Neural cell (in vitro differentiated cells): ENCODE results near the gene ARID1B. TPM values are rescaled to one million over a fixed set of nuclear protein-coding genes. Genes with fewer than 3 reads are reported as not detected.

Source experiments
- H2AFZ ChIP-seq: fragments of 200-600, 300-800 bp; sonication (generic), shearing (Covaris generic); 2 replicates; pipeline ENCODE4 v1.6.0; 2014; ENCODE audit warnings: low read depth, mild to moderate bottlenecking, antibody characterized with exemption, low read length, moderate library complexity
- H3F3A ChIP-seq: fragments of 200-600 bp; shearing (Covaris generic); 2 replicates; pipeline ENCODE4 v1.6.1; 2016; ENCODE audit warnings: mild to moderate bottlenecking, moderate library complexity, mixed read lengths, antibody characterized with exemption, low read length; ENCODE audit not compliant: insufficient read depth, poor library complexity, severe bottlenecking
- H3K27ac ChIP-seq: fragments of 200-600, 300-800 bp; sonication (generic), shearing (Covaris generic); 2 replicates; pipeline ENCODE4 v1.5.1; 2014; ENCODE audit warnings: mild to moderate bottlenecking, low read length, moderate library complexity
- H3K27me3 ChIP-seq: fragments of 300-800, 200-600 bp; sonication (generic), shearing (Covaris generic); 2 replicates; pipeline ENCODE4 v1.6.0; 2014; ENCODE audit warnings: mild to moderate bottlenecking, low read depth, low read length, moderate library complexity; ENCODE audit not compliant: insufficient read depth
- H3K36me3 ChIP-seq: fragments of 300-800, 200-600 bp; sonication (generic), shearing (Covaris generic); 2 replicates; pipeline ENCODE4 v1.5.1; 2014; ENCODE audit warnings: mild to moderate bottlenecking, antibody characterized with exemption, low read length, moderate library complexity; ENCODE audit not compliant: insufficient read depth
- H3K4me2 ChIP-seq: fragments of 300-800, 200-600 bp; sonication (generic), shearing (Covaris generic); 2 replicates; pipeline ENCODE4 v1.6.0; 2014; ENCODE audit warnings: mild to moderate bottlenecking, low read length
- H3K4me3 ChIP-seq: fragments of 300-800, 200-600 bp; sonication (generic), shearing (Covaris generic); 2 replicates; pipeline ENCODE4 v1.5.1; 2014; ENCODE audit warnings: mild to moderate bottlenecking, low read length, moderate library complexity
- H3K79me2 ChIP-seq: fragments of 200-600 bp; shearing (Covaris generic); replicated peaks from 2 replicates; pipeline ENCODE4 v1.6.0; 2014; ENCODE audit warnings: mild to moderate bottlenecking, low read length, moderate library complexity; ENCODE audit not compliant: insufficient read depth
- H3K9ac ChIP-seq: fragments of 300-800, 200-600 bp; sonication (generic), shearing (Covaris generic); 2 replicates; pipeline ENCODE4 v1.6.1; 2016; ENCODE audit warnings: mild to moderate bottlenecking, low read length, mixed read lengths
- H3K9me2 ChIP-seq: fragments of 200-600 bp; shearing (Covaris generic); 2 replicates; pipeline ENCODE4 v1.6.1; 2016; ENCODE audit warnings: mild to moderate bottlenecking, low read length, mixed read lengths; ENCODE audit not compliant: insufficient read depth
- H3K9me3 ChIP-seq: fragments of 200-600, 300-800 bp; sonication (generic), shearing (Covaris generic); 2 replicates; pipeline ENCODE4 v1.6.1; 2016; ENCODE audit warnings: mild to moderate bottlenecking, mixed run types, low read length, moderate library complexity, mixed read lengths
- H4K20me1 ChIP-seq: fragments of 200-600 bp; shearing (Covaris generic); 2 replicates; pipeline ENCODE4 v1.6.1; 2016; ENCODE audit warnings: mild to moderate bottlenecking, mixed run types; ENCODE audit not compliant: insufficient read depth
- CTCF ChIP-seq: fragments of 450-650 bp; IDR thresholded peaks from 2 replicates; pipeline ENCODE4 v1.5.1; 2014; ENCODE audit warnings: antibody characterized with exemption, mild to moderate bottlenecking, moderate library complexity; ENCODE audit not compliant: poor library complexity, severe bottlenecking
- EP300 ChIP-seq: fragments of 450-650 bp; conservative IDR thresholded peaks from 2 replicates; pipeline ENCODE4 v1.6.1; 2014; ENCODE audit warnings: antibody characterized with exemption, mild to moderate bottlenecking, moderate library complexity; ENCODE audit not compliant: poor library complexity, severe bottlenecking
- EZH2 ChIP-seq: fragments of 200-600, 300-800 bp; shearing (Covaris generic), sonication (generic); IDR thresholded peaks from 2 replicates; pipeline ENCODE4 v1.6.1; 2014; ENCODE audit warnings: antibody characterized with exemption, low read length, borderline replicate concordance, mild to moderate bottlenecking; ENCODE audit not compliant: insufficient read depth, poor library complexity, severe bottlenecking
- MXI1 ChIP-seq: fragments of 450-650 bp; conservative IDR thresholded peaks from 2 replicates; pipeline ENCODE4 v1.6.1; 2014; ENCODE audit warnings: antibody characterized with exemption, mild to moderate bottlenecking; ENCODE audit not compliant: poor library complexity, severe bottlenecking
- POLR2AphosphoS5 ChIP-seq: IDR thresholded peaks from 2 replicates; pipeline ENCODE4 v1.6.1; 2012
- RAD21 ChIP-seq: fragments of 450-650 bp; conservative IDR thresholded peaks from 2 replicates; pipeline ENCODE4 v1.6.1; 2014; ENCODE audit warnings: antibody characterized with exemption, mild to moderate bottlenecking, moderate library complexity
- SMC3 ChIP-seq: fragments of 450-650 bp; conservative IDR thresholded peaks from 2 replicates; pipeline ENCODE4 v1.6.1; 2014; ENCODE audit warnings: antibody characterized with exemption, mild to moderate bottlenecking, moderate library complexity; ENCODE audit not compliant: poor library complexity
- TAF1 ChIP-seq: IDR thresholded peaks from 2 replicates; pipeline ENCODE4 v1.6.1; 2012; ENCODE audit warnings: low read depth
- polyA plus RNA-seq: library from polyadenylated mRNA; depleted of rRNA; stranded (reverse); fragments of >200 nt; gene quantifications from 2 replicates; pipeline ENCODE4 v1.2.3, GENCODE V29; 2014
- TF ChIP-seq, protein P1 (sequence below): IDR thresholded peaks from 2 replicates; pipeline ENCODE4 v1.6.1; 2012; ENCODE audit warnings: borderline replicate concordance

ARID1B gene
- polyA plus RNA-seq, 1 donor from 2014 or later, result 35.0 TPM

- Histone ChIP-seq H3K4me3 (no peak overlapping the region), H3K9me3 (no peaks in the 10 kb centered on the region), H4K20me1 (no peaks in the 10 kb centered on the region), H3K79me2 (no peaks in the 10 kb centered on the region), H3K27me3 (no peaks in the 10 kb centered on the region), H3K9ac (no peak overlapping the region), H3K9me2 (no peaks in the 10 kb centered on the region), H3F3A (no peaks in the 10 kb centered on the region), H3K36me3 (no peaks in the 10 kb centered on the region), H3K27ac (no peak overlapping the region), H3K4me2 (no peak overlapping the region), H2AFZ (no peak overlapping the region)
- no peak for TF ChIP-seq EP300
- no peak for TF ChIP-seq POLR2AphosphoS5
- TF ChIP-seq, protein P1, sequence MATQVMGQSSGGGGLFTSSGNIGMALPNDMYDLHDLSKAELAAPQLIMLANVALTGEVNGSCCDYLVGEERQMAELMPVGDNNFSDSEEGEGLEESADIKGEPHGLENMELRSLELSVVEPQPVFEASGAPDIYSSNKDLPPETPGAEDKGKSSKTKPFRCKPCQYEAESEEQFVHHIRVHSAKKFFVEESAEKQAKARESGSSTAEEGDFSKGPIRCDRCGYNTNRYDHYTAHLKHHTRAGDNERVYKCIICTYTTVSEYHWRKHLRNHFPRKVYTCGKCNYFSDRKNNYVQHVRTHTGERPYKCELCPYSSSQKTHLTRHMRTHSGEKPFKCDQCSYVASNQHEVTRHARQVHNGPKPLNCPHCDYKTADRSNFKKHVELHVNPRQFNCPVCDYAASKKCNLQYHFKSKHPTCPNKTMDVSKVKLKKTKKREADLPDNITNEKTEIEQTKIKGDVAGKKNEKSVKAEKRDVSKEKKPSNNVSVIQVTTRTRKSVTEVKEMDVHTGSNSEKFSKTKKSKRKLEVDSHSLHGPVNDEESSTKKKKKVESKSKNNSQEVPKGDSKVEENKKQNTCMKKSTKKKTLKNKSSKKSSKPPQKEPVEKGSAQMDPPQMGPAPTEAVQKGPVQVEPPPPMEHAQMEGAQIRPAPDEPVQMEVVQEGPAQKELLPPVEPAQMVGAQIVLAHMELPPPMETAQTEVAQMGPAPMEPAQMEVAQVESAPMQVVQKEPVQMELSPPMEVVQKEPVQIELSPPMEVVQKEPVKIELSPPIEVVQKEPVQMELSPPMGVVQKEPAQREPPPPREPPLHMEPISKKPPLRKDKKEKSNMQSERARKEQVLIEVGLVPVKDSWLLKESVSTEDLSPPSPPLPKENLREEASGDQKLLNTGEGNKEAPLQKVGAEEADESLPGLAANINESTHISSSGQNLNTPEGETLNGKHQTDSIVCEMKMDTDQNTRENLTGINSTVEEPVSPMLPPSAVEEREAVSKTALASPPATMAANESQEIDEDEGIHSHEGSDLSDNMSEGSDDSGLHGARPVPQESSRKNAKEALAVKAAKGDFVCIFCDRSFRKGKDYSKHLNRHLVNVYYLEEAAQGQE, result no peak
- no peak for TF ChIP-seq CTCF
- TF ChIP-seq MXI1, result no peak
- TF ChIP-seq SMC3, result no peak
- no peak for TF ChIP-seq TAF1
- no peak for TF ChIP-seq RAD21
- no peak for TF ChIP-seq EZH2
Measured at GRCh38 chr6:157161912-157162311, 384.7 kb downstream of the ARID1B start.

GRCh38 chr6:157162766-157163433, 385.7 kb downstream of the ARID1B start:
- H3K4me3 ChIP-seq, result no peak overlapping the region
- no peak overlapping the region for H2AFZ ChIP-seq
- no peaks in the 10 kb centered on the region for H3K27me3 ChIP-seq
- H3F3A ChIP-seq, result no peaks in the 10 kb centered on the region
- no peaks in the 10 kb centered on the region for H3K9me3 ChIP-seq
- no peaks in the 10 kb centered on the region for H3K9me2 ChIP-seq
- no peak overlapping the region for H3K27ac ChIP-seq
- H3K79me2 ChIP-seq, result no peaks in the 10 kb centered on the region
- peaks cover 6% of the 10 kb centered on the region for H3K36me3 ChIP-seq
- TF ChIP-seq POLR2AphosphoS5 (no peak), MXI1 (no peak), RAD21 (no peak), EZH2 (no peak), CTCF (no peak), EP300 (no peak), TAF1 (no peak)
- no peaks in the 10 kb centered on the region for H4K20me1 ChIP-seq
- no peak overlapping the region for H3K4me2 ChIP-seq
- no peak overlapping the region for H3K9ac ChIP-seq
